GM23248 (cell line): Measurements from ENCODE around the gene CWF19L1.

Experiments
- EZH2 ChIP-seq: fragments of 200-600 bp; sonication (generic); IDR thresholded peaks from 2 replicates; pipeline ENCODE4 v1.6.1; 2018; ENCODE audit warnings: antibody characterized with exemption, mild to moderate bottlenecking; ENCODE audit not compliant: insufficient read depth, poor library complexity, severe bottlenecking
- EZH2phosphoT487 ChIP-seq: fragments of 200-600 bp; sonication (generic); IDR thresholded peaks from 2 replicates; pipeline ENCODE4 v1.6.1; 2018; ENCODE audit warnings: antibody characterized with exemption, moderate library complexity, mild to moderate bottlenecking, low read depth; ENCODE audit not compliant: insufficient read depth

DNA sequence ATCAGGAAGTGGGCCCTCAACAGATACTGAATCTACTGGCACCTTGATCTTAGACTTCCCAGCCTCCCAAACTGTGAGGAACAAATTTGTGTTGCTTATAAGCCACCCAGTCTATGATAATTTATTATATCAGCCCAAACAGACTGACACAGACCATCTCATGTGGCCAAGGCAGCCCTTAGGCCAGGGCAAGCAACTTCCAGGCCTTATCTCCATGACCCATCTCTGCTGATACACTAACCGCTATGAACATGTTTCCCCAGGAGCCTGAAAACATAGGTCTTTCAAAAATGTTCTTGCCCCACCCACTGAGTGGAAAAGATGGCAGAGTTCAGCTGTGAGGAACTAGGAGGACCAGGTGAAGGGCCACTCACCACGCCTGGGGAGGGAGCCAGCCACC is 22.2 kb upstream of the CWF19L1 start:
- no peak for TF ChIP-seq EZH2
- no peak for TF ChIP-seq EZH2phosphoT487
